ENCODE data around the gene GCK.

GCK gene

GRCh38 chr7:44222776-44223261 lies 33.6 kb upstream of the GCK start:
- no peak for DNase-seq (ENCODE audit: low read depth in 2 of 3, low spot score in 1 of 3)

GRCh38 chr7:44222074-44222473 lies 32.8 kb upstream of the GCK start:
- no peak for DNase-seq (ENCODE audit: low read depth in 2 of 3, low spot score in 1 of 3)

GRCh38 chr7:44221231-44221791 lies 32.1 kb upstream of the GCK start:
- no peak for DNase-seq (ENCODE audit: low read depth in 2 of 3, low spot score in 1 of 3)

- DNase-seq (ENCODE audit: low read depth in 2 of 3, low spot score in 1 of 3), result no peak
Measured at GRCh38 chr7:44220358-44221112, 31.3 kb upstream of the GCK start.

GRCh38 chr7:44220046-44220357 lies 30.8 kb upstream of the GCK start:
- no peak for DNase-seq (ENCODE audit: low read depth in 2 of 3, low spot score in 1 of 3)

- no peak for DNase-seq (ENCODE audit: low read depth in 2 of 3, low spot score in 1 of 3)
Measured at GRCh38 chr7:44219371-44220045, 30.3 kb upstream of the GCK start.

GRCh38 chr7:44218418-44219201 lies 29.4 kb upstream of the GCK start:
- DNase-seq (ENCODE audit: low read depth in 2 of 3, low spot score in 1 of 3), result no peak

GRCh38 chr7:44217852-44218402 lies 28.7 kb upstream of the GCK start:
- DNase-seq (ENCODE audit: low read depth in 2 of 3, low spot score in 1 of 3), result no peak

GRCh38 chr7:44217223-44217714 lies 28.0 kb upstream of the GCK start:
- no peak for DNase-seq (ENCODE audit: low read depth in 2 of 3, low spot score in 1 of 3)

GRCh38 chr7:44216521-44217222 lies 27.4 kb upstream of the GCK start:
- DNase-seq (ENCODE audit: low read depth in 2 of 3, low spot score in 1 of 3), result no peak

GRCh38 chr7:44216019-44216418 lies 26.8 kb upstream of the GCK start:
- DNase-seq (ENCODE audit: low read depth in 2 of 3, low spot score in 1 of 3), result no peak

- no peak for DNase-seq (ENCODE audit: low read depth in 2 of 3, low spot score in 1 of 3)
Measured at GRCh38 chr7:44215531-44215930, 26.3 kb upstream of the GCK start.

- DNase-seq (ENCODE audit: low read depth in 2 of 3, low spot score in 1 of 3), result no peak
Measured at GRCh38 chr7:44213877-44214388, 24.7 kb upstream of the GCK start.

GRCh38 chr7:44213206-44213876 lies 24.1 kb upstream of the GCK start:
- no peak for DNase-seq (ENCODE audit: low read depth in 2 of 3, low spot score in 1 of 3)

- no peak for DNase-seq (ENCODE audit: low read depth in 2 of 3, low spot score in 1 of 3)
Measured at GRCh38 chr7:44212581-44213184, 23.4 kb upstream of the GCK start.

GRCh38 chr7:44212018-44212417 lies 22.8 kb upstream of the GCK start:
- no peak for DNase-seq (ENCODE audit: low read depth in 2 of 3, low spot score in 1 of 3)

- no peak for DNase-seq (ENCODE audit: low read depth in 2 of 3, low spot score in 1 of 3)
Measured at GRCh38 chr7:44211126-44211675, 22.0 kb upstream of the GCK start.

- DNase-seq (ENCODE audit: low read depth in 2 of 3, low spot score in 1 of 3), result no peak
Measured at GRCh38 chr7:44210107-44210506, 20.9 kb upstream of the GCK start.

- no peak for DNase-seq (ENCODE audit: low read depth in 2 of 3, low spot score in 1 of 3)
Measured at GRCh38 chr7:44208085-44208484, 18.8 kb upstream of the GCK start.
